ENCODE results near the gene IGLL1.

The IGLL1 gene

DNA sequence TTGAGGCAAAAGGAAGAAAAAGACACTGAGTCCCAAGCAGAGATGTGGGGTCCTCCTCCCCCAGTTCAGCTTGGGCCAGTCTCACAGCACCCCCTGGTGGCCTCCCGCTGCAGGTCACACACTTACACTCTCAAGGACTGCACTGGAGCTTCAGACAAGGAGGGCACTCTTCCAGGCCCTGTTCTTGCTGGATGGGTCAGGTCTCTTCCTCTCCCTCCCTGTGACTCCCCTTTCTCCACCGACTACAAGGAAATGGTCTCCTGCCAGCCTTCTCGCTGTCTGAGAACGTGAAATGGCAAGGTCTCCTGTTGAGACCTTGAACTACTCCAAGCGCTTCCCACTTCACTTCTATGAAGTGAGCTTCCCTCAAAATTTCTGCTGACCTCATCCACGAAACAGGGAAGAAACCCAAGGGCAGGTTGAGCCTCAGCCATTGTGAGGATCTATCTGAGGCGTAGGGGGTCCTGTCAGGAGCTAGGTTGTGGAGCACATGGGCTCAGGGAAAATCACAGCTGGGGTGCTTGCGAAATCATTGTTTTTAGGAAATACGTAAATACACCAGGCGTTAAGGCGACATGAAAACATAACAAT, 11.2 kb upstream of the IGLL1 start:
- TF ChIP-seq, protein P1, sequence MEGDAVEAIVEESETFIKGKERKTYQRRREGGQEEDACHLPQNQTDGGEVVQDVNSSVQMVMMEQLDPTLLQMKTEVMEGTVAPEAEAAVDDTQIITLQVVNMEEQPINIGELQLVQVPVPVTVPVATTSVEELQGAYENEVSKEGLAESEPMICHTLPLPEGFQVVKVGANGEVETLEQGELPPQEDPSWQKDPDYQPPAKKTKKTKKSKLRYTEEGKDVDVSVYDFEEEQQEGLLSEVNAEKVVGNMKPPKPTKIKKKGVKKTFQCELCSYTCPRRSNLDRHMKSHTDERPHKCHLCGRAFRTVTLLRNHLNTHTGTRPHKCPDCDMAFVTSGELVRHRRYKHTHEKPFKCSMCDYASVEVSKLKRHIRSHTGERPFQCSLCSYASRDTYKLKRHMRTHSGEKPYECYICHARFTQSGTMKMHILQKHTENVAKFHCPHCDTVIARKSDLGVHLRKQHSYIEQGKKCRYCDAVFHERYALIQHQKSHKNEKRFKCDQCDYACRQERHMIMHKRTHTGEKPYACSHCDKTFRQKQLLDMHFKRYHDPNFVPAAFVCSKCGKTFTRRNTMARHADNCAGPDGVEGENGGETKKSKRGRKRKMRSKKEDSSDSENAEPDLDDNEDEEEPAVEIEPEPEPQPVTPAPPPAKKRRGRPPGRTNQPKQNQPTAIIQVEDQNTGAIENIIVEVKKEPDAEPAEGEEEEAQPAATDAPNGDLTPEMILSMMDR (IDR thresholded peaks at IDR 0.05; ENCODE audit: low read depth, low read length), result peak; percentile 89
- TF ChIP-seq, protein P2, sequence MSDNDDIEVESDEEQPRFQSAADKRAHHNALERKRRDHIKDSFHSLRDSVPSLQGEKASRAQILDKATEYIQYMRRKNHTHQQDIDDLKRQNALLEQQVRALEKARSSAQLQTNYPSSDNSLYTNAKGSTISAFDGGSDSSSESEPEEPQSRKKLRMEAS (IDR thresholded peaks at IDR 0.05; ENCODE audit: low read depth, low read length), result no peak
- DNase-seq (ENCODE audit: low read depth), result peak; percentile 73

DNA sequence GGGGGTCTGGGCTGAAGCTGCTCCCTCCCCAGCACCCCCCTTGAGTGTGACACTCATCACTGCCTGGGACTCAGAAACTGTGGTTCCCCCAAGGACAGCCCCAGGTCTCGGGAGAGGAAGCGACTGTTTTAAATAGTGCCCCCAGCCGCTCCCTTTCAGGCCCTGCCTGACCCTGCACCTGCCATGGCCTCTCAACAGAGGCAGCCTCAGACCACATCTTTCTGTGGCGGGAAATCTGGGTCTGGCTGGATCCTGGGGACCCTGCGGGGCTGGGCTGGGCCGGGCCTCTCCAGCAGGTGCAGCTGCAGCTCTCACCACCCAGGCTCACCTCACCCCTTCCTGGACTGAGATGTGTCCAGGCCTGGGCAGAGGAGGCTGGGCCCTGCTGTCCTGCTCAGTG, 3.7 kb upstream of the IGLL1 start:
- no peak for DNase-seq (ENCODE audit: low read depth)
- TF ChIP-seq POLR2A (IDR thresholded peaks at IDR 0.05; ENCODE audit: extremely low read depth, insufficient read length), result no peak
- TF ChIP-seq, protein P1 (IDR thresholded peaks at IDR 0.05; ENCODE audit: low read depth, low read length), result no peak
- H3K4me3 ChIP-seq (ENCODE audit: low read depth, low read length), result no peak overlapping the region

More for the DNA sequence above, 11.2 kb upstream of the IGLL1 start:
- H3K4me3 ChIP-seq (ENCODE audit: low read depth, low read length), result no peak overlapping the region

DNA sequence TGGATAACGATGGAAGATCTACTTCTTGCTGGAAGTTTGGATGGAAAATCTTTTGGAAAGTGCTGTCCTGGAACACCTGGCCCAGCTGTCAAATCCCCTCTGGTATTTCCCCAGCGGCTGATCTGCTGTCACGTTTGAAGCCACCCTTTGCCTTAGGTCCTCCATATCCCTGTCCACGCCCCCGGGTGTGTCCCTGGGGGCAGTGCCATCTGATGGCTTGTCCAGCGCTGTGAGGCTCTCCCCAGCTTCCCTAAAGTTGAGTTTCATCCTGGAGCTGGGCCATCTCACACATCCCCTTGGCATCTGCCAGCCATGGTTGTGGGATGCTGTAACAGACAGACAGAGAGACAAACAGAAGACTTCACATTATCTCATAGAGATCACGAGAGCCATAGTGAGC, 3.1 kb upstream of the IGLL1 start:
- TF ChIP-seq, protein P1 (IDR thresholded peaks at IDR 0.05; ENCODE audit: low read depth, low read length), result no peak
- TF ChIP-seq POLR2A (IDR thresholded peaks at IDR 0.05; ENCODE audit: extremely low read depth, insufficient read length) (no peak), MYC (IDR thresholded peaks at IDR 0.05; ENCODE audit: low read depth, low read length) (no peak)
- TF ChIP-seq, protein P2 (IDR thresholded peaks at IDR 0.05; ENCODE audit: low read depth, low read length), result no peak
- no peak overlapping the region for H3K4me3 ChIP-seq (ENCODE audit: low read depth, low read length)
- no peak for DNase-seq (ENCODE audit: low read depth)

DNA sequence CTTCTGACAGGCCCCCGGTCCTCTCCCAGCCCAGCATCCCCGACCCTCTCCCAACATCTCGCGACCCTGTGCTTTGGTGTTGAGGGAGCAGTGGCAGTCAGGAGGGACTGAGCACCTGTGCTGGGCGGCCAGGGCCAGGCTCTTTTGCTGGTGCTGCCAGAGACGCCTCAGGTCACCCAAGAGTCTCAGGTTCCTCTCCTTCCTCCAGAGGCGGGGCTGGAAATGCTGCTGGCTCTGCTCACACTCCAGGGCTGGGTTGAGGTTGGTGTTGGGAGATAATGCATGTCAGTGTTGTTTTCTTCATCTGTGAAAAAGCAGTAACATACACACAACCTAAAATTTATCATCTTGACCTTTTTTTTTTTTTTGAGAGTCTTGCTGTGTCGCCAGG, 1.2 kb upstream of the IGLL1 start:
- TF ChIP-seq, protein P1 (IDR thresholded peaks at IDR 0.05; ENCODE audit: low read depth, low read length), result no peak
- TF ChIP-seq MYC (IDR thresholded peaks at IDR 0.05; ENCODE audit: low read depth, low read length), result no peak
- TF ChIP-seq POLR2A (IDR thresholded peaks at IDR 0.05; ENCODE audit: extremely low read depth, insufficient read length), result no peak
- TF ChIP-seq, protein P2 (IDR thresholded peaks at IDR 0.05; ENCODE audit: low read depth, low read length), result no peak
- no peak overlapping the region for H3K4me3 ChIP-seq (ENCODE audit: low read depth, low read length)
- DNase-seq (ENCODE audit: low read depth), result no peak

DNA sequence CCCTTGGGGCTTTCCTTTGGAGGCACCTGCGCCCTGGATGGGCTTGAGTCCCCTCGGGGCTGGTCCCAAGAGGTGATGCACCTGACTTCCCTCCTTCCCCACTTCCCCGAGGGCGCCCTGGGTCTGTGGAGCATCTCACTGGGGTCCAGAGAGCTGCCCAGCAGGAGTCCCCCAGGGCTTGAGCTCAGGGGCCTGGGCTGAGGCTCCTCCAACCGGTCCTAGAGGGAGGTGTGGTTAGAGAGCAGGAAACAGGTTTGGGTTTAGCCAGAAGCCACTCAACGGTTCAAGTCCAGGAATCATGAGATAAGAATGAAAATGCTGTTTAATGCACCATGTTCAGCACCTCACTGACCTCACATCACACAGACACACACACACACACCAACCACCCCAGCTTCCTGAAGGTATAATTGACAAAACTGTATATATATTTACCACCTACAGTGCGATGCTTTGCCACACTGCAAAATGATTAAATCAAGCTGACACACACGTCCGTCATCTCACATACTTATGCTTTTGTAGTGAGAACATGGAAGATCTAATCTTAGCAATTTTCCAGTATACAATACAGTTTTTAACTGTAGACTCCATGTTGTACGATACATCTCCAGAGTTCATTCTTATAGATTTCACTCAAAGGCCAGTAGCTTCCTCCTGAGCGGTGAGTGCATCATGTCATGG, 628 bp upstream of the IGLL1 start:
- peak; percentile 47 for DNase-seq (ENCODE audit: low read depth)
- TF ChIP-seq, protein P1 (IDR thresholded peaks at IDR 0.05; ENCODE audit: low read depth, low read length), result no peak
- no peak for TF ChIP-seq POLR2A (IDR thresholded peaks at IDR 0.05; ENCODE audit: extremely low read depth, insufficient read length)
- TF ChIP-seq, protein P2 (IDR thresholded peaks at IDR 0.05; ENCODE audit: low read depth, low read length), result no peak
- no peak for TF ChIP-seq MYC (IDR thresholded peaks at IDR 0.05; ENCODE audit: low read depth, low read length)
- no peak overlapping the region for H3K4me3 ChIP-seq (ENCODE audit: low read depth, low read length)
